Cardiac muscle cell (in vitro differentiated cells and primary cell): ENCODE results near the gene STXBP2. TPM values are rescaled to one million over a fixed set of nuclear protein-coding genes. Genes with fewer than 3 reads are reported as not detected.
"Not testable (repeated sequence)": the region's sequence is repeated elsewhere in the genome, so short reads cannot be mapped to it uniquely, and the experiment has no call there.

Source experiments
- DNase-seq, 2 donors: peaks; one replicate each; pipeline versions ENCODE4 v3.0.0 to v3.0.0-alpha.2; 2010 to 2017; ENCODE audit warnings: low read depth in 1 of 2, low spot score in 1 of 2
- H3K27ac ChIP-seq: fragments of 200-600 bp; sonication (generic); 2 replicates; pipeline ENCODE4 v1.5.1; 2016
- H3K27me3 ChIP-seq: fragments of 200-600 bp; sonication (generic); 2 replicates; pipeline ENCODE4 v1.6.0; 2016; ENCODE audit warnings: control low read depth
- H3K36me3 ChIP-seq: fragments of 200-600 bp; sonication (generic); 2 replicates; pipeline ENCODE4 v1.5.1; 2016; ENCODE audit warnings: control low read depth
- H3K4me1 ChIP-seq: fragments of 200-600 bp; sonication (generic); 2 replicates; pipeline ENCODE4 v1.8.1; 2017; ENCODE audit warnings: low read depth, mild to moderate bottlenecking, mixed run types
- H3K4me3 ChIP-seq: fragments of 200-600 bp; sonication (generic); 2 replicates; pipeline ENCODE4 v1.5.1; 2016; ENCODE audit warnings: mild to moderate bottlenecking
- H3K9me3 ChIP-seq: fragments of 200-600 bp; sonication (generic); 2 replicates; pipeline ENCODE4 v1.5.1; 2017; ENCODE audit warnings: low read depth, mild to moderate bottlenecking, control low read depth
- polyA plus RNA-seq: library from polyadenylated mRNA; unstranded; fragments of >200 nt; fragmentation: Nextera tagmentation; extraction: Ambion mirVana; gene quantifications from 2 replicates; pipeline ENCODE4 v1.2.1, GENCODE V29; 2016
- total RNA-seq: library from RNA; depleted of rRNA; stranded (reverse); fragments of >200 nt; gene quantifications from 2 replicates; pipeline ENCODE4 v1.2.3, GENCODE V29; 2016
- TF ChIP-seq, protein P1 (sequence below): IDR thresholded peaks from 2 replicates; pipeline ENCODE4 v1.5.1; 2012; ENCODE audit warnings: low read depth, mild to moderate bottlenecking, low read length

The STXBP2 gene
- total and polyA plus RNA-seq, 2 experiments from 2014 or later: 32.7 to 33.6 TPM

DNA sequence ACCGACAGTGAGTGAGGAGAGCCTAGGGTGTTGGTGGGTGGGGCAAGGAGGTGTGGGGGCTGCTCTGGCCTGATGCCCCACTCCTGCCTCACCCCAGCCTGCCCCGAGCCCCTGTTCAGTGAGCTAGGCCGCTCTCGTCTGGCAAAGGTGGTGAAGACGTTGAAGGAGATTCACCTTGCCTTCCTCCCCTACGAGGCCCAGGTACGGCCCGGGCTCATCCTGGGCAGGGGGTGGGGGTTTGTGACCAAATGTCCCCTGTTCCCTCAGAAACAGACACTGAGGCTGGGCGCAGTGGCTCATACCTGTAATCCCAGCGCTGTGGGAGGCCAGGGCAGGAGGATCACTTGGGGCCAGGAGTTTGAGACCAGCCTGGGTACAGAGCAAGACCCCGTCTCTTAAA, 3.9 kb downstream of the STXBP2 start:
- no peak overlapping the region for H3K27ac ChIP-seq

DNA sequence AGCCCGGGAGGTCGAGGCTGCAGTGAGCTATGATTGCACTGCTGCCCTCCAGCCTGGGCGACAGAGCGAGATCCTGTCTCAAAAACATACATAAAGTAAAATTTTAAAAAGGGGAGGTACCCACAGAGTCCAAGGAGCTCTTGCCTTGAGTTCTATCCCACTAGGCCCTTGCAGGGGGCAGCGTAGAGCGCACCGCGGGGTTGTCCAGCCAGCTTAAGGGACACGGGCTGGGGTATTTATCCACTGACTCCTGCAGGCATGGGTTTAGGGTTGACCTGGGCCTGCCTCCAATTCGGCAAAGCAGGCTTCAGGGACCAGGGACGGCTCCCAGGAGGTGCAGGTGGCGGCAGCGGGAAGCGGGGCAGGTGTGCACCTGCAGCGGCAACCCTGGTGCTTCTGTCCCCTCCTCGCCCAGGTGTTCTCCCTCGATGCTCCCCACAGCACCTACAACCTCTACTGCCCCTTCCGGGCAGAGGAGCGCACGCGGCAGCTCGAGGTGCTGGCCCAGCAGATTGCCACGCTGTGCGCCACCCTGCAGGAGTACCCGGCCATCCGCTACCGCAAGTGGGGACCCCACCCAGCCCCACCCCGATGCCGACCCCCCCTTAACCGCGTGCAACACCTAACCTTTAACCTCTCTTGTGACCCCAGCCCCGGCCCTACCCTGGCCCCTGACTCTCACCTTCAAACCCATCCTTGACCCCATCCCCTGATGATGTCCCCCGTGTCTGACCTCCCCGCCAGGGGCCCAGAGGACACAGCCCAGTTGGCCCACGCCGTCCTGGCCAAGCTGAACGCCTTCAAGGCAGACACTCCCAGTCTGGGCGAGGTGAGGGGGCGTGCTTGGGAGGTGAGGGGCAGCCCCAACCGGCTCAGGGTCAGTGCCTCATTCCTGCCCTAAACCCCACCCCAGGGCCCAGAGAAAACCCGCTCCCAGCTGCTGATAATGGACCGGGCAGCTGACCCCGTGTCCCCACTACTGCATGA, 4.7 kb downstream of the STXBP2 start:
- Histone ChIP-seq H3K4me1 (no peaks in the 10 kb centered on the region), H3K27ac (no peak overlapping the region), H3K27me3 (no peaks in the 10 kb centered on the region), H3K9me3 (no peaks in the 10 kb centered on the region), H3K4me3 (no peak overlapping the region), H3K36me3 (no peaks in the 10 kb centered on the region)
- TF ChIP-seq, protein P1, sequence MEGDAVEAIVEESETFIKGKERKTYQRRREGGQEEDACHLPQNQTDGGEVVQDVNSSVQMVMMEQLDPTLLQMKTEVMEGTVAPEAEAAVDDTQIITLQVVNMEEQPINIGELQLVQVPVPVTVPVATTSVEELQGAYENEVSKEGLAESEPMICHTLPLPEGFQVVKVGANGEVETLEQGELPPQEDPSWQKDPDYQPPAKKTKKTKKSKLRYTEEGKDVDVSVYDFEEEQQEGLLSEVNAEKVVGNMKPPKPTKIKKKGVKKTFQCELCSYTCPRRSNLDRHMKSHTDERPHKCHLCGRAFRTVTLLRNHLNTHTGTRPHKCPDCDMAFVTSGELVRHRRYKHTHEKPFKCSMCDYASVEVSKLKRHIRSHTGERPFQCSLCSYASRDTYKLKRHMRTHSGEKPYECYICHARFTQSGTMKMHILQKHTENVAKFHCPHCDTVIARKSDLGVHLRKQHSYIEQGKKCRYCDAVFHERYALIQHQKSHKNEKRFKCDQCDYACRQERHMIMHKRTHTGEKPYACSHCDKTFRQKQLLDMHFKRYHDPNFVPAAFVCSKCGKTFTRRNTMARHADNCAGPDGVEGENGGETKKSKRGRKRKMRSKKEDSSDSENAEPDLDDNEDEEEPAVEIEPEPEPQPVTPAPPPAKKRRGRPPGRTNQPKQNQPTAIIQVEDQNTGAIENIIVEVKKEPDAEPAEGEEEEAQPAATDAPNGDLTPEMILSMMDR: peak; percentile 14
- DNase-seq: no peak

More for the DNA sequence above, 3.9 kb downstream of the STXBP2 start:
- Histone ChIP-seq H3K27me3 (no peaks in the 10 kb centered on the region), H3K36me3 (no peaks in the 10 kb centered on the region), H3K9me3 (no peaks in the 10 kb centered on the region), H3K4me1 (peaks cover under 1% of the 10 kb centered on the region), H3K4me3 (no peak overlapping the region)
- TF ChIP-seq, protein P1: no peak
- no peak for DNase-seq

DNA sequence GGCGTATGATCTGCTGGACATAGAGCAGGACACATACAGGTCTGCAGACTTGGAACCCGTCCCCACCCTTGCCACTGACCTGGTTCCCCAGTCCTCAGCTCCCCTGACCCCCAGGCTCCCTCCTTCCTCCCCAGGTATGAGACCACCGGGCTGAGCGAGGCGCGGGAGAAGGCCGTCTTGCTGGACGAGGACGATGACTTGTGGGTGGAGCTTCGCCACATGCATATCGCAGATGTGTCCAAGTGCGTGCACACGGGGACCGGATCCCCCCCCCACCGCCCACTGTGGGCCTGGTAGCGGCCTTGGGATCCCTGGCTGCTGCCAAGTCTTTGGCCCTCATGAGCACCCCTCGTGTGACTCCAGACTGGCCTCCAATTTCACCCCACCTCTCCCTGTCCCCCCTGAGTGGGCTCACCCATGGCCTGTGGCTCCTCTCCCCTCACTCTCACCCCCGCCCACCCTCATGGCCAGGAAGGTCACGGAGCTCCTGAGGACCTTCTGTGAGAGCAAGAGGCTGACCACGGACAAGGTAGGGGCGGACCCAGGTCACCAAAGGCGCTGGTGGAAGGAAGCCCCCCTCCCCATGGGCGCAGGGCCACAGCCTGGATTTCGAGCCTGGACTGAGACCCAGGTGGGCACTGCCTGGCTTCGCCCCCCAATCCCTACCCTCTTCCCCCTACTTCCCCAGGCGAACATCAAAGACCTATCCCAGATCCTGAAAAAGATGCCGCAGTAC, 5.6 kb downstream of the STXBP2 start:
- no peaks in the 10 kb centered on the region for H3K36me3 ChIP-seq
- no peak for DNase-seq
- no peak overlapping the region for H3K27ac ChIP-seq
- TF ChIP-seq, protein P1: no peak
- no peak overlapping the region for H3K4me3 ChIP-seq
- no peaks in the 10 kb centered on the region for H3K9me3 ChIP-seq
- no peaks in the 10 kb centered on the region for H3K27me3 ChIP-seq
- H3K4me1 ChIP-seq: no peaks in the 10 kb centered on the region

DNA sequence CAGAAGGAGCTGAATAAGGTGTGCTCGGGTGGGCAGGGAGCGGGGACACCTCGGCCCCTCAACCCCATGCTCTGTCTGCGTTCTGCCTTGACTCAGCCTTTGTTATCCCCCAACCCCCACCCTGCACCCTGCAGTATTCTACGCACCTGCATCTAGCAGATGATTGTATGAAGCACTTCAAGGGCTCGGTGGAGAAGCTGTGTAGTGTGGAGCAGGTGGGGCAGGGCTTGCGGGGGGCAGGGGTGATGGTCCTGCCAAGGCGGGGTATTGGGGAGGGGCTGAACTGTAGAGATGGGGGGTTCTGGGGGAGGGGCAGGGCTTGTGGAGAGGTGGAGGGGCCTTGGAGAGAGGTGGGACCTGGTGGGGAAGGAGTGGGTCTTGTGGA, 6.1 kb downstream of the STXBP2 start:
- Histone ChIP-seq H3K4me1 (no peaks in the 10 kb centered on the region), H3K27ac (no peak overlapping the region), H3K27me3 (no peaks in the 10 kb centered on the region), H3K36me3 (no peaks in the 10 kb centered on the region), H3K9me3 (no peaks in the 10 kb centered on the region), H3K4me3 (no peak overlapping the region)
- TF ChIP-seq, protein P1: no peak
- DNase-seq: no peak

DNA sequence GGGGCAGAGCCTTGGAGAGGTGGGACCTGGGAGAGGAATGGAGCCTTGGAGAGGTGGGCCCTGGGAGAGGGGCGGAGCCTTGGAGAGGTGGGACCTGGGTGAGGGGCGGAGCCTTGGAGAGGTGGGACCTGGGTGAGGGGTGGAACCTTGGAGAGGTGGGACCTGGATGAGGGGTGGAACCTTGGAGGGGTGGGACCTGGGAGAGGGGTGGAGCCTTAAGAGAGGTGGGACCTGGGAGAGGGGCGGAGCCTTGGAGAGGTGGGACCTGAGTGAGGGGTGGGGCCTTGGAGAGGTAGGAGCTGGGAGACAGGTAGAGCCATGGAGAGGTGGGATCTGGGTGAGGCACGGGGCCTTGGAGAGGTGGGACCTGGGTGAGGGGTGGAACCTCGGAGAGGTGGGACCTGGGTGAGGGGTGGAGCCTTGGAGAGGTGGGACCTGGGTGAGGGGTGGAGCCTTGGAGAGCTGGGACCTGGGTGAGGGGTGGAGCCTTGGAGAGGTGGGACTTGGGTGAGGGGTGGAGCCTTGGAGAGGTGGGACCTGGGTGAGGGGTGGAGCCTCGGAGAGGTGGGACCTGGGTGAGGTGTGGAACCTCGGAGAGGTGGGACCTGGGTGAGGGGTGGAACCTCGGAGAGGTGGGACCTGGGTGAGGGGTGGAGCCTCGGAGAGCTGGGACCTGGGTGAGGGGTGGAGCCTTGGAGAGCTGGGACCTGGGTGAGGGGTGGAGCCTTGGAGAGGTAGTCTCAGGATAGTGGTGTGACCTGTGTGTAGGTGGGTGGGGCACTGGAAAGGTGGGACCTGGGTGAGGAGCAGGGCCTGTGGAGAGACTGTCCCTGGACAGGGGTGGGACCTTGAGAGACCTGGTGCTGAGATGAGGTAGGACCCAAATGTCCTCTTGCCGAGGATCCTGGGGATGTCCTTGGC, 7.0 kb downstream of the STXBP2 start:
- not testable (repeated sequence) for H3K27me3 ChIP-seq, H3K4me1 ChIP-seq, H3K9me3 ChIP-seq, DNase-seq, H3K4me3 ChIP-seq, H3K27ac ChIP-seq, H3K36me3 ChIP-seq
